K562 (cell line): ENCODE data around the gene RCHY1. TPM values are rescaled to one million over a fixed set of nuclear protein-coding genes. Genes with fewer than 3 reads are reported as not detected.

Source experiments
- ASH1L ChIP-seq: fragments of 450-650 bp; IDR thresholded peaks from 2 replicates; pipeline ENCODE4 v1.6.1; 2018; ENCODE audit warnings: borderline replicate concordance, mild to moderate bottlenecking, low read depth; ENCODE audit not compliant: partially characterized antibody
- CBFA2T2 ChIP-seq: fragments of 450-650 bp; conservative IDR thresholded peaks from 2 replicates; pipeline ENCODE4 v1.6.1; 2017; ENCODE audit warnings: mild to moderate bottlenecking
- ETS2 ChIP-seq: IDR thresholded peaks from 2 replicates; pipeline ENCODE4 v1.6.1; 2016; ENCODE audit warnings: borderline replicate concordance, missing genetic modification characterization, mild to moderate bottlenecking, moderate library complexity, missing compliant biosample characterization; ENCODE audit not compliant: poor library complexity, severe bottlenecking
- FOXM1 ChIP-seq, 2 experiments: fragments of 450-650 bp in 1 of 2; sonication (generic) in 1 of 2; formaldehyde crosslinking in 1 of 2; IDR thresholded peaks; 2 replicates each; pipeline versions ENCODE4 v1.6.1 to v1.9.0; 2017 to 2022; ENCODE audit warnings: low read depth in 2 of 2, mild to moderate bottlenecking in 2 of 2, missing genetic modification reagents in 1 of 2, moderate library complexity in 1 of 2
- KDM5B ChIP-seq: fragments of 200-600 bp; sonication (generic); IDR thresholded peaks from 2 replicates; pipeline ENCODE4 v1.6.1; 2012; ENCODE audit warnings: low read depth, mild to moderate bottlenecking, moderate library complexity, low read length, control low read depth, inconsistent platforms; ENCODE audit not compliant: insufficient replicate concordance
- MEIS2 ChIP-seq: fragments of 450-650 bp; IDR thresholded peaks from 2 replicates; pipeline ENCODE4 v1.6.1; 2014; ENCODE audit warnings: mild to moderate bottlenecking; ENCODE audit not compliant: partially characterized antibody
- NR2C2 ChIP-seq, 2 experiments: fragments of 200-800 bp in 1 of 2; sonication (Bioruptor generic) in 1 of 2; sonication (generic) in 1 of 2; formaldehyde crosslinking in 1 of 2; IDR thresholded peaks; 2 replicates each; pipeline versions ENCODE4 v1.6.1 to v1.8.0; 2016 to 2022; ENCODE audit warnings: mild to moderate bottlenecking in 1 of 2, missing compliant biosample characterization in 1 of 2, missing genetic modification characterization in 1 of 2, missing genetic modification reagents in 1 of 2
- SRSF7 ChIP-seq: fragments of 200-400 bp; formaldehyde crosslinking; optimal IDR thresholded peaks from 2 replicates; pipeline ENCODE3; 2017; ENCODE audit warnings: mild to moderate bottlenecking, low read depth, low read length
- TBP ChIP-seq: optimal IDR thresholded peaks from 2 replicates; pipeline ENCODE3; 2011; ENCODE audit warnings: low read depth, low read length, improper control_type of control experiment
- TCFL5 ChIP-seq: fragments of 250-450 bp; sonication (Bioruptor Pico); conservative IDR thresholded peaks from 2 replicates; pipeline ENCODE4 v1.6.1; 2021; ENCODE audit warnings: mild to moderate bottlenecking, moderate library complexity, matching md5 sums
- TFAM ChIP-seq: fragments of 250-450 bp; sonication (Bioruptor Pico); conservative IDR thresholded peaks from 2 replicates; pipeline ENCODE4 v1.5.0; 2021; ENCODE audit warnings: mild to moderate bottlenecking, moderate library complexity
- ZNF253 ChIP-seq: fragments of 250-450 bp; sonication (Bioruptor Pico); conservative IDR thresholded peaks from 2 replicates; pipeline ENCODE4 v1.6.1; 2021; ENCODE audit warnings: mild to moderate bottlenecking
- ZZZ3 ChIP-seq: fragments of 450-650 bp; IDR thresholded peaks from 2 replicates; pipeline ENCODE4 v1.6.1; 2016; ENCODE audit warnings: antibody characterized with exemption, mild to moderate bottlenecking, moderate library complexity
- polyA plus RNA-seq, 8 experiments: library from polyadenylated mRNA; depleted of rRNA in 4 of 8; stranded (reverse) in 5 of 8; unstranded in 3 of 8; fragments of >200 nt; fragmentation: Nextera tagmentation in 2 of 8; fragmentation: Illumina TruSeq in 1 of 8; extraction: Ambion mirVana in 2 of 8; extraction: Trizol in 1 of 8; gene quantifications; 2 replicates each; pipeline versions ENCODE4 v1.2.1 to v1.2.3, GENCODE V29; 2011 to 2014; ENCODE audit warnings: inconsistent platforms in 1 of 8, missing spikeins in 1 of 8
- total RNA-seq, 7 experiments: library from RNA; depleted of rRNA in 6 of 7; stranded (reverse); fragments of >200 nt in 6 of 7; fragmentation: Illumina TruSeq in 2 of 7; extraction: Trizol in 2 of 7; gene quantifications; 2 replicates each; pipeline versions ENCODE4 v1.2.1 to v1.2.3, GENCODE V29; 2011 to 2021; ENCODE audit warnings: low replicate concordance in 1 of 7
- TF ChIP-seq, protein P1 (sequence below), 2 experiments: fragments of 450-650 bp; conservative IDR thresholded peaks; 2 replicates each; pipeline ENCODE4 v1.6.1; 2017; ENCODE audit warnings: mild to moderate bottlenecking in 2 of 2, moderate library complexity in 2 of 2
- TF ChIP-seq, protein P2 (sequence below), 2 experiments: IDR thresholded peaks; 2 replicates each; pipeline ENCODE4 v1.6.1; 2012; ENCODE audit warnings: improper control_type of control experiment in 2 of 2, low read depth in 2 of 2, low read length in 2 of 2, borderline replicate concordance in 1 of 2
- TF ChIP-seq, protein P3 (sequence below): sonication (generic); formaldehyde crosslinking; IDR thresholded peaks from 2 replicates; pipeline ENCODE4 v1.9.0; 2022; ENCODE audit warnings: mild to moderate bottlenecking, missing genetic modification reagents
- TF ChIP-seq, protein P4 (sequence below): fragments of 450-650 bp; IDR thresholded peaks from 2 replicates; pipeline ENCODE4 v1.6.1; 2017; ENCODE audit warnings: mild to moderate bottlenecking, moderate library complexity
- TF ChIP-seq, protein P5 (sequence below): sonication (generic); formaldehyde crosslinking; IDR thresholded peaks from 2 replicates; pipeline ENCODE4 v1.8.0; 2022; ENCODE audit warnings: mild to moderate bottlenecking, low read depth, missing genetic modification reagents

RCHY1 gene
- total and polyA plus RNA-seq, 9 of the 15 experiments (the other 6 are each of a cell fraction or from before 2014, with no cell fraction given) = 27.3 to 85.1 (median 45.9) TPM

DNA sequence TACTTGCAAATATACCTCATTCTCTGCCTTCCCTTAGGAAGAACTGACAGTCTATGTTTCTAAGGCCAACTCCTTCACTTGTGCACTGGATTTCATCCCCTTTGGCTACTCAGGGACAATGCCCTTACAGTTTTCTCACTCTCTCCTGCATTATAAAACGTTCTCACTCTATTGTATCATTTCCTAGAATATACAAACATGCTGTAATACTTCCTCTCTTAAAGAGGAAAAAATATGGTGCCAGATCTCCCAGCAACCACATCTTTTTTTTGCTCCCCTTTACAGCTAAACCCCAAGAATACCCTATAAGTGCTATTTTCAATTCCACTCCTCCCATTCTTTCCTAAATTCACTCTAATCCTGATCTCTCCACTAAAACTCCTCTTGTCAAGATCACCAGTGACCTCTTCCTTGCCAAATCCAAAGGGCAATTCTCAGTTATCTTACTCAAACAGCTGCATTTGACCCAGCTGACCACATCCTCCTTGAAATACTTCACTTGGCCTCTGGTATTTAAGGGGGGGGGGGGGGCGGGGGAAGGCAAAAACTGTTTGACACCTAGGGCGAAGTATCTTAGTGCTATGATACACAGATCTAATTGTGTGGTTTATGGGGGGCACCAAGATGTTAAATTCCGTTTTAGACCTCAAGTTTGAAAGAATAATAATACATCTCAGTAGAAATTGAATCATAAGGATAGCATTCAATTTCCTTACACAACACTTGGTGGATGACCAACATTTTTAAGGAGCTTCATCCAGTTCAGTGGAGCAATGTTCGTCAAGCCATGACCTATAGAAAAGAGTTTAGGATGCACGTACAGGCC, 1.6 kb downstream of the RCHY1 start (continued):
- TF ChIP-seq TCFL5 (CRISPR knock-in tag) (no peak), NR2C2 (CRISPR knock-in tag; IDR thresholded peaks at IDR 0.05) (no peak), NR2C2 (tag; IDR thresholded peaks at IDR 0.05) (peak; percentile 85), KDM5B (no peak), ZNF253 (CRISPR knock-in tag) (no peak), TBP (no peak), SRSF7 (no peak), TFAM (CRISPR knock-in tag) (no peak), CBFA2T2 (peak; percentile 81), ETS2 (tag) (no peak), ASH1L (no peak), ZZZ3 (no peak), FOXM1 (IDR thresholded peaks at IDR 0.05; ENCODE audit: low read depth) (peak; percentile 72; the same call in 1 of the 2 replicates), FOXM1 (CRISPR knock-in tag; IDR thresholded peaks at IDR 0.05; ENCODE audit: low read depth) (no peak), MEIS2 (peak; percentile 32)
- TF ChIP-seq, protein P1, sequence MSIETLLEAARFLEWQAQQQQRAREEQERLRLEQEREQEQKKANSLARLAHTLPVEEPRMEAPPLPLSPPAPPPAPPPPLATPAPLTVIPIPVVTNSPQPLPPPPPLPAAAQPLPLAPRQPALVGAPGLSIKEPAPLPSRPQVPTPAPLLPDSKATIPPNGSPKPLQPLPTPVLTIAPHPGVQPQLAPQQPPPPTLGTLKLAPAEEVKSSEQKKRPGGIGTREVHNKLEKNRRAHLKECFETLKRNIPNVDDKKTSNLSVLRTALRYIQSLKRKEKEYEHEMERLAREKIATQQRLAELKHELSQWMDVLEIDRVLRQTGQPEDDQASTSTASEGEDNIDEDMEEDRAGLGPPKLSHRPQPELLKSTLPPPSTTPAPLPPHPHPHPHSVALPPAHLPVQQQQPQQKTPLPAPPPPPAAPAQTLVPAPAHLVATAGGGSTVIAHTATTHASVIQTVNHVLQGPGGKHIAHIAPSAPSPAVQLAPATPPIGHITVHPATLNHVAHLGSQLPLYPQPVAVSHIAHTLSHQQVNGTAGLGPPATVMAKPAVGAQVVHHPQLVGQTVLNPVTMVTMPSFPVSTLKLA (conservative IDR thresholded peaks at IDR 0.05) = peak in 1 of 2 experiments; percentile 55; a peak in 2 of 4 replicates
- TF ChIP-seq, protein P2, sequence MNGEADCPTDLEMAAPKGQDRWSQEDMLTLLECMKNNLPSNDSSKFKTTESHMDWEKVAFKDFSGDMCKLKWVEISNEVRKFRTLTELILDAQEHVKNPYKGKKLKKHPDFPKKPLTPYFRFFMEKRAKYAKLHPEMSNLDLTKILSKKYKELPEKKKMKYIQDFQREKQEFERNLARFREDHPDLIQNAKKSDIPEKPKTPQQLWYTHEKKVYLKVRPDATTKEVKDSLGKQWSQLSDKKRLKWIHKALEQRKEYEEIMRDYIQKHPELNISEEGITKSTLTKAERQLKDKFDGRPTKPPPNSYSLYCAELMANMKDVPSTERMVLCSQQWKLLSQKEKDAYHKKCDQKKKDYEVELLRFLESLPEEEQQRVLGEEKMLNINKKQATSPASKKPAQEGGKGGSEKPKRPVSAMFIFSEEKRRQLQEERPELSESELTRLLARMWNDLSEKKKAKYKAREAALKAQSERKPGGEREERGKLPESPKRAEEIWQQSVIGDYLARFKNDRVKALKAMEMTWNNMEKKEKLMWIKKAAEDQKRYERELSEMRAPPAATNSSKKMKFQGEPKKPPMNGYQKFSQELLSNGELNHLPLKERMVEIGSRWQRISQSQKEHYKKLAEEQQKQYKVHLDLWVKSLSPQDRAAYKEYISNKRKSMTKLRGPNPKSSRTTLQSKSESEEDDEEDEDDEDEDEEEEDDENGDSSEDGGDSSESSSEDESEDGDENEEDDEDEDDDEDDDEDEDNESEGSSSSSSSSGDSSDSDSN (IDR thresholded peaks at IDR 0.05; ENCODE audit: borderline replicate concordance in 1 of 2, low read depth in 2 of 2, low read length in 2 of 2) = no peak
- TF ChIP-seq, protein P3, sequence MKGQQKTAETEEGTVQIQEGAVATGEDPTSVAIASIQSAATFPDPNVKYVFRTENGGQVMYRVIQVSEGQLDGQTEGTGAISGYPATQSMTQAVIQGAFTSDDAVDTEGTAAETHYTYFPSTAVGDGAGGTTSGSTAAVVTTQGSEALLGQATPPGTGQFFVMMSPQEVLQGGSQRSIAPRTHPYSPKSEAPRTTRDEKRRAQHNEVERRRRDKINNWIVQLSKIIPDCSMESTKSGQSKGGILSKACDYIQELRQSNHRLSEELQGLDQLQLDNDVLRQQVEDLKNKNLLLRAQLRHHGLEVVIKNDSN (CRISPR knock-in tag) = no peak
- TF ChIP-seq, protein P4, sequence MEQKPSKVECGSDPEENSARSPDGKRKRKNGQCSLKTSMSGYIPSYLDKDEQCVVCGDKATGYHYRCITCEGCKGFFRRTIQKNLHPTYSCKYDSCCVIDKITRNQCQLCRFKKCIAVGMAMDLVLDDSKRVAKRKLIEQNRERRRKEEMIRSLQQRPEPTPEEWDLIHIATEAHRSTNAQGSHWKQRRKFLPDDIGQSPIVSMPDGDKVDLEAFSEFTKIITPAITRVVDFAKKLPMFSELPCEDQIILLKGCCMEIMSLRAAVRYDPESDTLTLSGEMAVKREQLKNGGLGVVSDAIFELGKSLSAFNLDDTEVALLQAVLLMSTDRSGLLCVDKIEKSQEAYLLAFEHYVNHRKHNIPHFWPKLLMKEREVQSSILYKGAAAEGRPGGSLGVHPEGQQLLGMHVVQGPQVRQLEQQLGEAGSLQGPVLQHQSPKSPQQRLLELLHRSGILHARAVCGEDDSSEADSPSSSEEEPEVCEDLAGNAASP = no peak
- TF ChIP-seq, protein P5, sequence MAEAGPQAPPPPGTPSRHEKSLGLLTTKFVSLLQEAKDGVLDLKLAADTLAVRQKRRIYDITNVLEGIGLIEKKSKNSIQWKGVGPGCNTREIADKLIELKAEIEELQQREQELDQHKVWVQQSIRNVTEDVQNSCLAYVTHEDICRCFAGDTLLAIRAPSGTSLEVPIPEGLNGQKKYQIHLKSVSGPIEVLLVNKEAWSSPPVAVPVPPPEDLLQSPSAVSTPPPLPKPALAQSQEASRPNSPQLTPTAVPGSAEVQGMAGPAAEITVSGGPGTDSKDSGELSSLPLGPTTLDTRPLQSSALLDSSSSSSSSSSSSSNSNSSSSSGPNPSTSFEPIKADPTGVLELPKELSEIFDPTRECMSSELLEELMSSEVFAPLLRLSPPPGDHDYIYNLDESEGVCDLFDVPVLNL = no peak
